H1 (cell line): ENCODE results near the gene FRRS1. TPM values are rescaled to one million over a fixed set of nuclear protein-coding genes. Genes with fewer than 3 reads are reported as not detected.

Experiments
- ASH2L ChIP-seq: fragments of 200-600, 300-600 bp; sonication (generic); IDR thresholded peaks from one replicate; pipeline ENCODE4 v1.7.1; 2017; ENCODE audit warnings: low read length
- BACH1 ChIP-seq: IDR thresholded peaks from 2 replicates; pipeline ENCODE4 v1.6.1; 2012; ENCODE audit warnings: low read length, improper control_type of control experiment
- HDAC6 ChIP-seq: IDR thresholded peaks from one replicate; pipeline ENCODE4 v1.7.1; 2012; ENCODE audit warnings: low read depth, mild to moderate bottlenecking, inconsistent platforms, low read length, moderate library complexity
- JUND ChIP-seq: IDR thresholded peaks from 2 replicates; pipeline ENCODE4 v1.6.1; 2011; ENCODE audit warnings: mild to moderate bottlenecking, improper control_type of control experiment, low read length
- KDM4A ChIP-seq: IDR thresholded peaks from one replicate; pipeline ENCODE4 v1.7.1; 2012; ENCODE audit warnings: low read depth, mild to moderate bottlenecking, moderate library complexity, low read length, inconsistent platforms; ENCODE audit not compliant: severe bottlenecking
- NANOG ChIP-seq: IDR thresholded peaks from 2 replicates; pipeline ENCODE4 v1.6.1; 2011; ENCODE audit warnings: low read length, low read depth, mild to moderate bottlenecking, inconsistent platforms; ENCODE audit not compliant: insufficient read depth, poor library complexity, severe bottlenecking
- RBBP5 ChIP-seq: IDR thresholded peaks from 2 replicates; pipeline ENCODE4 v1.7.1; 2012; ENCODE audit warnings: low read depth, mild to moderate bottlenecking, inconsistent platforms, low read length, moderate library complexity, borderline replicate concordance
- RXRA ChIP-seq: IDR thresholded peaks from 2 replicates; pipeline ENCODE4 v1.6.1; 2011; ENCODE audit warnings: low read depth, mild to moderate bottlenecking, low read length, moderate library complexity; ENCODE audit not compliant: insufficient read depth
- SIX5 ChIP-seq: IDR thresholded peaks from 2 replicates; pipeline ENCODE4 v1.6.1; 2011; ENCODE audit warnings: mild to moderate bottlenecking, low read depth, low read length
- SRF ChIP-seq: IDR thresholded peaks from 2 replicates; pipeline ENCODE4 v1.6.1; 2011; ENCODE audit warnings: mild to moderate bottlenecking, low read depth, low read length, moderate library complexity
- TAF7 ChIP-seq: optimal IDR thresholded peaks from 2 replicates; pipeline ENCODE3; 2011; ENCODE audit warnings: low read depth, mild to moderate bottlenecking, inconsistent platforms, low read length, moderate library complexity, borderline replicate concordance
- TCF12 ChIP-seq: IDR thresholded peaks from 2 replicates; pipeline ENCODE4 v1.6.1; 2011; ENCODE audit warnings: low read depth, mild to moderate bottlenecking, low read length
- polyA plus RNA-seq, 7 experiments: library from polyadenylated mRNA; depleted of rRNA in 3 of 7; stranded (reverse) in 5 of 7; unstranded in 2 of 7; fragments of >200 nt in 5 of 7; fragments of 200-250 nt in 2 of 7; gene quantifications; 1 replicate in 5 of 7; 2 replicates in 1 of 7; 4 replicates in 1 of 7; pipeline versions ENCODE4 v1.2.1 to v1.2.3, GENCODE V29; 2011 to 2013; ENCODE audit warnings: missing spikeins in 2 of 7, mixed read lengths in 2 of 7
- total RNA-seq: library from RNA; stranded (reverse); fragmentation: NEBNext Ultra II Directional; extraction: Animal tissue kit (Norgen Biotek cat#: 25700); gene quantifications from 2 replicates; pipeline ENCODE4 v1.2.1, GENCODE V29; 2021
- TF ChIP-seq, protein P1 (sequence below): fragments of 300-600 bp; sonication (generic); IDR thresholded peaks from 2 replicates; pipeline ENCODE4 v1.7.1; 2012; ENCODE audit warnings: low read length, moderate library complexity, mild to moderate bottlenecking, inconsistent platforms; ENCODE audit not compliant: insufficient replicate concordance

Gene FRRS1
- total and polyA plus RNA-seq, 2 of the 8 experiments (the other 6 are each of a cell fraction or from before 2014, with no cell fraction given), result 3.5 to 6.5 TPM

DNA sequence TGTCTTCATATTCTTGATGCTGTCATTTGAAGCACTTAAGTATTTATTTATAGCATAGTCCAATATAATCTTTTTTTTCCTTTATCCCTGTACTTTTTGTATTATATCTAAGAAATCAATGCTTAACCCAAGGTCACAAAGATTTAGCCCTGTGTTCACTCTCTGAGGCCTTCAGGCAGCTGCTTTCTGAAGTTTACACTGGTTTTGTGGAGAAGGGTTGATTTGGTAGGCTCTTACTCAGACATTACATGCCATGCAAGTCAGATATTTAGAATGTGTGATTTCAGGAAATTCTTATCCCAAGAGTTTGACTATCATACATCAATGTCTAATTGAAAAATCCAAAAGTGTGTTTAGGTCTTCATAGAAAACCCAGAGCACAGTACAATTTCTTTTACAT, 64.2 kb downstream of the FRRS1 start (continued):
- TF ChIP-seq, protein P1, sequence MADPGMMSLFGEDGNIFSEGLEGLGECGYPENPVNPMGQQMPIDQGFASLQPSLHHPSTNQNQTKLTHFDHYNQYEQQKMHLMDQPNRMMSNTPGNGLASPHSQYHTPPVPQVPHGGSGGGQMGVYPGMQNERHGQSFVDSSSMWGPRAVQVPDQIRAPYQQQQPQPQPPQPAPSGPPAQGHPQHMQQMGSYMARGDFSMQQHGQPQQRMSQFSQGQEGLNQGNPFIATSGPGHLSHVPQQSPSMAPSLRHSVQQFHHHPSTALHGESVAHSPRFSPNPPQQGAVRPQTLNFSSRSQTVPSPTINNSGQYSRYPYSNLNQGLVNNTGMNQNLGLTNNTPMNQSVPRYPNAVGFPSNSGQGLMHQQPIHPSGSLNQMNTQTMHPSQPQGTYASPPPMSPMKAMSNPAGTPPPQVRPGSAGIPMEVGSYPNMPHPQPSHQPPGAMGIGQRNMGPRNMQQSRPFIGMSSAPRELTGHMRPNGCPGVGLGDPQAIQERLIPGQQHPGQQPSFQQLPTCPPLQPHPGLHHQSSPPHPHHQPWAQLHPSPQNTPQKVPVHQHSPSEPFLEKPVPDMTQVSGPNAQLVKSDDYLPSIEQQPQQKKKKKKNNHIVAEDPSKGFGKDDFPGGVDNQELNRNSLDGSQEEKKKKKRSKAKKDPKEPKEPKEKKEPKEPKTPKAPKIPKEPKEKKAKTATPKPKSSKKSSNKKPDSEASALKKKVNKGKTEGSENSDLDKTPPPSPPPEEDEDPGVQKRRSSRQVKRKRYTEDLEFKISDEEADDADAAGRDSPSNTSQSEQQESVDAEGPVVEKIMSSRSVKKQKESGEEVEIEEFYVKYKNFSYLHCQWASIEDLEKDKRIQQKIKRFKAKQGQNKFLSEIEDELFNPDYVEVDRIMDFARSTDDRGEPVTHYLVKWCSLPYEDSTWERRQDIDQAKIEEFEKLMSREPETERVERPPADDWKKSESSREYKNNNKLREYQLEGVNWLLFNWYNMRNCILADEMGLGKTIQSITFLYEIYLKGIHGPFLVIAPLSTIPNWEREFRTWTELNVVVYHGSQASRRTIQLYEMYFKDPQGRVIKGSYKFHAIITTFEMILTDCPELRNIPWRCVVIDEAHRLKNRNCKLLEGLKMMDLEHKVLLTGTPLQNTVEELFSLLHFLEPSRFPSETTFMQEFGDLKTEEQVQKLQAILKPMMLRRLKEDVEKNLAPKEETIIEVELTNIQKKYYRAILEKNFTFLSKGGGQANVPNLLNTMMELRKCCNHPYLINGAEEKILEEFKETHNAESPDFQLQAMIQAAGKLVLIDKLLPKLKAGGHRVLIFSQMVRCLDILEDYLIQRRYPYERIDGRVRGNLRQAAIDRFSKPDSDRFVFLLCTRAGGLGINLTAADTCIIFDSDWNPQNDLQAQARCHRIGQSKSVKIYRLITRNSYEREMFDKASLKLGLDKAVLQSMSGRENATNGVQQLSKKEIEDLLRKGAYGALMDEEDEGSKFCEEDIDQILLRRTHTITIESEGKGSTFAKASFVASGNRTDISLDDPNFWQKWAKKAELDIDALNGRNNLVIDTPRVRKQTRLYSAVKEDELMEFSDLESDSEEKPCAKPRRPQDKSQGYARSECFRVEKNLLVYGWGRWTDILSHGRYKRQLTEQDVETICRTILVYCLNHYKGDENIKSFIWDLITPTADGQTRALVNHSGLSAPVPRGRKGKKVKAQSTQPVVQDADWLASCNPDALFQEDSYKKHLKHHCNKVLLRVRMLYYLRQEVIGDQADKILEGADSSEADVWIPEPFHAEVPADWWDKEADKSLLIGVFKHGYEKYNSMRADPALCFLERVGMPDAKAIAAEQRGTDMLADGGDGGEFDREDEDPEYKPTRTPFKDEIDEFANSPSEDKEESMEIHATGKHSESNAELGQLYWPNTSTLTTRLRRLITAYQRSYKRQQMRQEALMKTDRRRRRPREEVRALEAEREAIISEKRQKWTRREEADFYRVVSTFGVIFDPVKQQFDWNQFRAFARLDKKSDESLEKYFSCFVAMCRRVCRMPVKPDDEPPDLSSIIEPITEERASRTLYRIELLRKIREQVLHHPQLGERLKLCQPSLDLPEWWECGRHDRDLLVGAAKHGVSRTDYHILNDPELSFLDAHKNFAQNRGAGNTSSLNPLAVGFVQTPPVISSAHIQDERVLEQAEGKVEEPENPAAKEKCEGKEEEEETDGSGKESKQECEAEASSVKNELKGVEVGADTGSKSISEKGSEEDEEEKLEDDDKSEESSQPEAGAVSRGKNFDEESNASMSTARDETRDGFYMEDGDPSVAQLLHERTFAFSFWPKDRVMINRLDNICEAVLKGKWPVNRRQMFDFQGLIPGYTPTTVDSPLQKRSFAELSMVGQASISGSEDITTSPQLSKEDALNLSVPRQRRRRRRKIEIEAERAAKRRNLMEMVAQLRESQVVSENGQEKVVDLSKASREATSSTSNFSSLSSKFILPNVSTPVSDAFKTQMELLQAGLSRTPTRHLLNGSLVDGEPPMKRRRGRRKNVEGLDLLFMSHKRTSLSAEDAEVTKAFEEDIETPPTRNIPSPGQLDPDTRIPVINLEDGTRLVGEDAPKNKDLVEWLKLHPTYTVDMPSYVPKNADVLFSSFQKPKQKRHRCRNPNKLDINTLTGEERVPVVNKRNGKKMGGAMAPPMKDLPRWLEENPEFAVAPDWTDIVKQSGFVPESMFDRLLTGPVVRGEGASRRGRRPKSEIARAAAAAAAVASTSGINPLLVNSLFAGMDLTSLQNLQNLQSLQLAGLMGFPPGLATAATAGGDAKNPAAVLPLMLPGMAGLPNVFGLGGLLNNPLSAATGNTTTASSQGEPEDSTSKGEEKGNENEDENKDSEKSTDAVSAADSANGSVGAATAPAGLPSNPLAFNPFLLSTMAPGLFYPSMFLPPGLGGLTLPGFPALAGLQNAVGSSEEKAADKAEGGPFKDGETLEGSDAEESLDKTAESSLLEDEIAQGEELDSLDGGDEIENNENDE, result no peak
- TF ChIP-seq SIX5 (no peak), TCF12 (no peak), KDM4A (no peak), HDAC6 (no peak), ASH2L (no peak), JUND (no peak), BACH1 (no peak), SRF (no peak), NANOG (no peak), RXRA (no peak), RBBP5 (no peak), TAF7 (no peak)
- TF ChIP-seq, all 59 proteins: peak for 0
